AG20443 (cell line): ENCODE measurements around the gene LILRB2.
"Not testable (repeated sequence)": the region's sequence is repeated elsewhere in the genome, so short reads cannot be mapped to it uniquely, and the experiment has no call there.

Experiments used
- DNase-seq: peaks from one replicate; pipeline ENCODE4 v3.0.0; 2012; ENCODE audit warnings: low spot score, mixed read lengths

The LILRB2 gene

GRCh38 chr19:54272181-54272580 lies 8.7 kb downstream of the LILRB2 start:
- not testable (repeated sequence) for DNase-seq

GRCh38 chr19:54271587-54271986 lies 9.3 kb downstream of the LILRB2 start:
- DNase-seq = not testable (repeated sequence)

DNA sequence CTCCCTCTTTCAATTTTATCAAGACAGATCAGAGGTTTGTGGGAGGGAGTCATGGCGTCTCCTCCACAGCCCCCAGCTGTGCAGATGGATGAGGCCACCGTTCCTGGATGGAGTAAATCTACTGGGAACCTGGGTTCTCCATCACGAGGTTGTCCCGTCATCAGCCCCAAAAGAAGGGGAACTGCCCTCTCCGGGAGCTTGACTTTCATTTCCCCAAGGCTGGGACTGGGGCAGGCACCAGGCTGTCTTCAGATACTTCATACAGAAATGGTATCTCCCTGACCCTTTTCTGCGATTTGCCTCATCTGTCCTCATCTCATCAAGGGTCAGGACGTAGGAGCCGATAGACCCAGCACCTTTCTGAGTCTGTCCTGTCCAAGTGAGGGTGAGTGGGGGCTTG lies 9.8 kb downstream of the LILRB2 start:
- DNase-seq = no peak

GRCh38 chr19:54268936-54269335 lies 12.0 kb downstream of the LILRB2 start:
- no peak for DNase-seq

- DNase-seq = peak; percentile 55
These were observed 14.8 kb downstream of the LILRB2 start for GRCh38 chr19:54266133-54266532.

GRCh38 chr19:54262470-54262869 lies 18.4 kb downstream of the LILRB2 start:
- no peak for DNase-seq

DNA sequence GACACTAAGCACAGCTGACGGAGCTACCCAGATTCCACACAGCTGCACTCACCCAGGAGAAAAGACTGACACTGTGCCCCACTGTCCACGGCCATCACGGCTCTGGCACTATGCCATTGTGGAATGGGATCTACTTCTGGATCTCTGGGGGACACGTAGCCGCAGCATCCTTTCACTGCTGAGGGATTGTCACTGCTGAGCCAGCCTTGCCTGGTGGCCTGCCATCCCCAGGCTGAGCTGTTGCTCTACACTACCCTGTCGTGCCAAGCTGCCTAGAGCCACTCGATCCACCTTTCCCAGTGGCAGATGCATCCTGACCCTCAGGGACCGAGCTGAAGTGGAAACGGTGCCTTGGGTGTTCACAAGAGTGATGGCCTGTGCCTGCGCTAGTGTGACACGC lies 18.8 kb downstream of the LILRB2 start:
- no peak for DNase-seq

- DNase-seq = no peak
These were observed 23.8 kb downstream of the LILRB2 start, which contains the start of gene LILRB5 for GRCh38 chr19:54257116-54257480. Gene LILRB5 (minus strand): TSS chr19:54257273. CDS start chr19:54257193, 80 bp downstream.

DNA sequence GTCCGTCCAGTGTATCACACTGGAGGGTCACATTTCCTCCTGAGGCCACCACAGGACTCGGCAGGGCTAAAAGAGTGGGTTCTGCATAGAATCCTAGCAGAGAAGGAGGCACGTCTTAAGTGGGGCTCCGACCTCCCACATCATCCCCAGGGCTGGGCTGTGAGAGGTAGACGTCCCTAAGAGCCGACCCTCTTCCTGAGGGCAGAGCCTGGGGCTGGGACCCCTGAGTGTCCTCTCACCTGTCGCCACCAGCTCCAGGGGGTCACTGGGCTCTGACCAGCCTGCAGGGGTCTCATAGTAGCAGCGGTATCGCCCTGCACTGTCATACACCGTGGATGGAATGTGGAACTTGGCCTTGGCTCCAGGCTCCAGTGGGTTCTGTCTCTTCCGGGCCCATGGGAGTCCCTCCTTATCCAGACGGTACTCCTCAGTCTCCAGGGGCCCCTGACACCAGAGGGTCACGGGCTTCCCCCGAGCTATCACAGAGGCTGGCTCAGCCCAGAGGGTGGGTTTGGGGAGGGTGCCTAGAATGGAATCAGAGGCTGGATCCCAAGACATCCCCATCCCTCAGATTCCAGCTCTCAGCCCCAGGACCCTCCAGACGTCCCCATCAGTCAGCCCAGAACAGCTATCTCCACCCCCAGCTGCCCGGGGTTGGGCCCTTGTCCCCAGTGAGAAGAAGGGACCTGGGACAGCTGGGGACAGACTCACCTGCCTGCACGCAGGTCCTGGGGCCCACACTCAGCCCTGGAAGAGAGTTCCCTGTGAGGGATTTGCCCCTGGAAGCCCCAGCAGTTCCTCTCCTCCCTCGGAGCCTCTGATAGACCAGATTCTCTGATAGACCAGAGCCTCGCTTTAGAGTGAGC lies 24.4 kb downstream of the LILRB2 start:
- DNase-seq = no peak

DNA sequence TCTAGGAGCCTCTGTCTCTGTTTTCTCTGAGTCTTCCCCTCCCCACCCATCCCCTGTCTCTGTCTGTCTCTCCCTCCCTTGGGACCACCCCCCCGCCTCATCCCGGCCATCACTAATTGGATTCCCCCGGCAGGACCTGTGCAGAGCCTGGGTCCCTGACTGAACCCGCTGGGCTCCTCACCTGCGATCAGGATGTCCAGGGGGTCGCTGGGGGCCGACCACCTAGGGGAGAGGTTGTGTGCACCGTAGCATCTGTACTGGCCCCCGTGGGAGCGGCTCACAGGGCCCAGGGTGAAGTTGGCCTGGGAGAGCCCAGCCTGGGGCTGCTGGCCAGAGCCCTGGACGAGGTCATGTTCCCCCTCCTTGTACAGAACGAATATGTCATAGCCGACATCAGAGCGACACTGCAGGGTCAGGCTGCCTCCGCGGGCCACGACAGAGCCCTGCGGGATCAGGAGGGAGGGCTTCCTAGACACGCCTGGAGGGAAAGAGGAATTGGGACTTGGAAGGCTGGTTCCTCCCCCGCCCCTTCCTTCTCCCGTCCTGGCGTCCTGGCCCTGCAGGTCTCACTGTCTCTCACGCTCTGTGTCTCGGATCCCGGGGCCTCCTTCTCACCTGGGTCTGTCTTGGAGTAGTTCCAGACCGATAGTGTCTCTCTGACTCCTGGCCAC lies 25.7 kb downstream of the LILRB2 start:
- DNase-seq = no peak

GRCh38 chr19:54254195-54254906 lies 26.6 kb downstream of the LILRB2 start:
- DNase-seq = no peak

- no peak for DNase-seq
These were observed 27.3 kb downstream of the LILRB2 start for GRCh38 chr19:54253331-54254194.

DNA sequence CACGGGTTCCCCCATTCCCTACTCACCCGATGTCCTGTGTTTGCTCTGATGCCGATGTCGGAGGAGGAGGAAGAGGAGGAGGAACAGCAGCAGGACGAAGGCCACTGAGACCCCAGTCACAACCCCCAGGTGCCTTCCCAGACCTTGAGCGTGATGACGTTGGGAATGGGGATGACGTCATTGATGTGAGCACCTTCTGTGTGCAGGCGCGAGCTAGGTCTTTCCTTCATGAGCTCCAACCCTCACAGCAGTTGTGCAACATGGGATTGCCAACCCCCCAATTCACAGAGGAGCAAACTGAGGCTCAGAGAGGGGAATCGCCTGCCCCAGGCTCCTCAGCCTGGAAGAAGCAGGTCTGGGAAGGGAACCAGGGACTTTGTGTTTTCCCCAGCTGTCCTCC lies 28.1 kb downstream of the LILRB2 start:
- DNase-seq = no peak

GRCh38 chr19:54252243-54252642 lies 28.7 kb downstream of the LILRB2 start:
- DNase-seq = no peak

DNA sequence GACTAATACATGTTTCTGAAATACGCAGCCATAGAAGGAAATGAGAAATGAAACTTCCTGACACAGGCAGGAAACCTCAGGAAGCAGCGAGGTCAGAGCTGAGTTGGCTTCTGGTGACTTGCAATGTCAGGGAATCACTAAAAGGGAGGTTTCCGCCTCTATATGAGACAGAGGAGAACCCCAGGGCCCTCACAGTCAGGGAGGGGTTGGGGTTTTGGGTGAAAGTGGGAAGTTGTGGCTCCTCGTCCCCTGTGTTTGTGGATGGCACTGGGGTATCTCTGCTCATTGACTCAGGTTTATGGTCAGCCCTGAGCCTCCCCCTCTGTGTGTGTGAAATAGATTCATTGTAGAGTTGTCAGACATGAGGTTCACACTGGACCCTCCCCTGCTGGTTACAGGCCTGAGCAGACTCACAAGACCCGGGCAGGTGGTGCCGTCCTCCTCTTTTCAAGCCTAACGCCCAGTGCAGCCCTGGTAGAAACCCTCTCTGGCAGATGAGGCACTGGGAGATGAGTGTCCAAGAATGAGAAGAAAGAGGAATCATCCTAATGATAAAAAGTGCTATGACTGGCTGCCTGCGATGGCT lies 32.8 kb downstream of the LILRB2 start:
- no peak for DNase-seq

- DNase-seq = no peak
These were observed 33.6 kb downstream of the LILRB2 start for GRCh38 chr19:54247106-54247930.

DNA sequence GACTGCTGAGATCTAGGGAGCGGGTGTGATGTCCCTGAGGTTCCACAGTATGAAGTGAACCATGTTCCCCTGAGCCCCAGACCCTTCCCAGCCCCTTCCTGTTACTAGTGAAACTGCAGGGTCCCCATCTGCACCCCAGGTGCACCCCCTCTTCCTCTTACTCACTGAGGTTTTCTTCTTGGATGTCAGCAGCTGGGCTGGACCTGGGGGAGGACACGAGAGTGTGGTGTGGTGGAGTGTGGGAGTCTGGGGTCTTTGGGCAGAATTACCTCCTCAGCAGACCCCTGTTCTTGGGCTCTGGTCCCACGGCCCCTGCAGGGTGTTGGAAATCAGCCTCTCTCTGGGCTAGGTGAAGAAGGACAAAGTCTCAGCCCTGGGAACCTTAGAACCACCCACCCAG lies 35.0 kb downstream of the LILRB2 start:
- no peak for DNase-seq

DNA sequence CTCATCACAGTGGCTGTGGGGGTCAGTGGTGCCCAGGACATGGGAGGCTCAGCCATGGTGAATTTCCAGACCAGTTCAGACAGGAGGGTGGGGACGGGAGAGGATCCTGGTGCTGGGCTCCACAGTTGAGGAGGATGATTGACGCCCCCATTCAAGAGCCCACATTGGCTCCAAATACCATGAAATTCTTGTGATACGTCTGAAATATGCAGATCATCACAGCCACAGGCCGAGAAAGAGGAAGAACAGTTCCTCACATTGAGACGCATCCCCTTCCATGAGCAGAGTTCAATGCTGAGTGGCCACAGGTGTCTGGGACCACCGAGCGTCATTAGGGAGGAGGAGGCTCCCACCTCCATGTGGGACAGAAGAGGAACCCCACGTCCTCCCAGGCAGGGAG lies 37.1 kb downstream of the LILRB2 start:
- DNase-seq = not testable (repeated sequence)

DNA sequence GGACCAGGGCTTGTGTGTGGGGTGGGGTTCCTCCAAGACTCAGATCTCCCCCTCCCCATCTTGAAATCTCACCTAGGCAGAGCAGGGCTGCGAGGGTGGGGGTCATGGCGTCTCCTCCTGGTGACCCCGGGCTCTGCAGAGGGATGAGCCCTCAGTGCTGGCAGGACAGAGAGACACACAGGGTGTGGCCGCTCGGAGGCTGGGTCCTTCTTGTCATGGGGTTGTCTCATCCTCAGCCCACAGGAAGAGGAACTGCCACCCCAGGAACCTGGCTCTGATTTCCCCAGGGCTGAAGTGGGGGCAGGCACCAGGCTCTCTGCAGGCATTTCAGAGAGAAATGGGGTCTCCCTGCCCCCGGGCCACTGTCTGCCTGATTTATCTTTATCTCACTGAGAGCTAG lies 38.3 kb downstream of the LILRB2 start, which contains the start of gene LILRA6:
Gene LILRA6 (minus strand): TSS at position 145 of the 400 bp plus-strand sequence.
- not testable (repeated sequence) for DNase-seq

- not testable (repeated sequence) for DNase-seq
These were observed 38.7 kb downstream of the LILRB2 start for GRCh38 chr19:54242234-54242633.
